SK-N-SH (cell line): ENCODE measurements around the gene PPP1R1B. TPM values are rescaled to one million over a fixed set of nuclear protein-coding genes. Genes with fewer than 3 reads are reported as not detected.

Source experiments
- CTCF ChIA-PET: fragments of 300-600, 350-600 bp; formaldehyde crosslinking; extraction: SDS; loops from one replicate; lab custom pipeline; 2021; lab: Yijun Ruan, JAX
- POLR2A ChIA-PET: fragments of 350-600 bp; sonication (Branson Sonifier 250); formaldehyde crosslinking; extraction: SDS; loops from one replicate; lab custom pipeline; 2020; ENCODE audit warnings: antibody characterized with exemption, inconsistent platforms; lab: Yijun Ruan, JAX
- DNase-seq: peaks from one replicate; pipeline ENCODE4 v3.0.0; 2012
- H2AFZ ChIP-seq: fragments of 200-600 bp; sonication (generic); 2 replicates; pipeline ENCODE4 v1.8.1; 2016; ENCODE audit warnings: antibody characterized with exemption, mild to moderate bottlenecking, low read depth
- H3F3A ChIP-seq: fragments of 200-600 bp; sonication (generic); replicated peaks from 2 replicates; pipeline ENCODE3; 2016; ENCODE audit warnings: antibody characterized with exemption, mild to moderate bottlenecking; ENCODE audit not compliant: insufficient read depth
- H3K27ac ChIP-seq, 2 experiments: fragments of 200-500 bp in 1 of 2; fragments of 200-600 bp in 1 of 2; sonication (Bioruptor generic) in 1 of 2; sonication (generic), shearing (Covaris generic) in 1 of 2; 2 replicates each; pipeline versions ENCODE4 v1.5.1 to v1.6.1; 2014 to 2016; ENCODE audit warnings: low read depth in 2 of 2, inconsistent platforms in 1 of 2, low read length in 1 of 2, mild to moderate bottlenecking in 1 of 2, mixed read lengths in 1 of 2
- H3K27me3 ChIP-seq: fragments of 200-600 bp; sonication (generic), shearing (Covaris generic); 2 replicates; pipeline ENCODE4 v1.6.1; 2016; ENCODE audit warnings: mixed run types; ENCODE audit not compliant: insufficient read depth
- H3K36me3 ChIP-seq, 2 experiments: fragments of 200-500 bp in 1 of 2; fragments of 200-600 bp in 1 of 2; sonication (Bioruptor generic) in 1 of 2; sonication (generic) in 1 of 2; replicated peaks in 1 of 2; 2 replicates each; pipeline versions ENCODE3 to v1.5.1; 2014 to 2016; ENCODE audit warnings: low read length in 1 of 2, mild to moderate bottlenecking in 1 of 2; ENCODE audit not compliant: insufficient read depth in 2 of 2, control insufficient read depth in 1 of 2
- H3K4me1 ChIP-seq, 2 experiments: fragments of 200-500 bp in 1 of 2; fragments of 200-600 bp in 1 of 2; sonication (Bioruptor generic) in 1 of 2; sonication (generic), shearing (Covaris generic) in 1 of 2; 2 replicates each; pipeline versions ENCODE4 v1.5.1 to v1.6.1; 2014 to 2016; ENCODE audit warnings: low read depth in 1 of 2, low read length in 1 of 2, mixed run types in 1 of 2; ENCODE audit not compliant: insufficient read depth in 2 of 2, control insufficient read depth in 1 of 2
- H3K4me2 ChIP-seq: fragments of 200-600 bp; sonication (generic), shearing (Covaris generic); 2 replicates; pipeline ENCODE4 v1.6.1; 2017; ENCODE audit warnings: mixed run types
- H3K4me3 ChIP-seq, 2 experiments: fragments of 200-500 bp in 1 of 2; fragments of 200-600 bp in 1 of 2; sonication (Bioruptor generic) in 1 of 2; sonication (generic), shearing (Covaris generic) in 1 of 2; 2 replicates each; pipeline versions ENCODE4 v1.5.1 to v1.8.1; 2014 to 2016; ENCODE audit warnings: low read depth in 2 of 2, inconsistent platforms in 1 of 2, low read length in 1 of 2, mild to moderate bottlenecking in 1 of 2, mixed read lengths in 1 of 2, moderate library complexity in 1 of 2
- H3K79me2 ChIP-seq: fragments of 200-600 bp; sonication (generic); 2 replicates; pipeline ENCODE4 v1.8.1; 2017; ENCODE audit warnings: mild to moderate bottlenecking; ENCODE audit not compliant: insufficient read depth
- H3K9ac ChIP-seq: fragments of 200-600 bp; sonication (generic); 2 replicates; pipeline ENCODE4 v1.6.1; 2017; ENCODE audit warnings: mixed run types
- H3K9me2 ChIP-seq: fragments of 200-600 bp; sonication (generic); 2 replicates; pipeline ENCODE4 v1.6.1; 2017; ENCODE audit warnings: mixed run types
- H3K9me3 ChIP-seq: fragments of 200-600 bp; sonication (generic); 2 replicates; pipeline ENCODE4 v1.6.1; 2017; ENCODE audit warnings: mixed run types, mild to moderate bottlenecking, moderate library complexity
- H4K20me1 ChIP-seq: fragments of 200-600 bp; sonication (generic); 2 replicates; pipeline ENCODE4 v1.6.1; 2017; ENCODE audit warnings: mild to moderate bottlenecking, mixed run types; ENCODE audit not compliant: insufficient read depth
- MEF2A ChIP-seq: IDR thresholded peaks from 2 replicates; pipeline ENCODE4 v1.4.0; 2012; ENCODE audit warnings: low read depth, borderline replicate concordance
- NFIC ChIP-seq: IDR thresholded peaks from 2 replicates; pipeline ENCODE4 v1.4.0; 2012; ENCODE audit warnings: borderline replicate concordance
- TAF1 ChIP-seq: IDR thresholded peaks from 2 replicates; pipeline ENCODE4 v1.6.1; 2012; ENCODE audit warnings: low read depth, mild to moderate bottlenecking, low read length, moderate library complexity, borderline replicate concordance
- YY1 ChIP-seq: IDR thresholded peaks from 2 replicates; pipeline ENCODE4 v1.4.0; 2012; ENCODE audit warnings: low read depth, mild to moderate bottlenecking
- WGBS: methylation state at CpG from one replicate; pipeline ENCODE4 v1.1.6; 2017; ENCODE audit warnings: low lambda C conversion rate; 5-methylcytosine and 5-hydroxymethylcytosine counted together
- polyA plus RNA-seq, 3 experiments: library from polyadenylated mRNA; depleted of rRNA; stranded (reverse); fragments of >200 nt; gene quantifications; 2 replicates each; pipeline ENCODE4 v1.2.3, GENCODE V29; 2012
- TF ChIP-seq, protein P1 (sequence below): IDR thresholded peaks from 2 replicates; pipeline ENCODE4 v1.4.0; 2012; ENCODE audit warnings: low read depth, borderline replicate concordance
- TF ChIP-seq, protein P2 (sequence below): fragments of 200-600 bp; sonication (generic); IDR thresholded peaks from 2 replicates; pipeline ENCODE4 v1.6.1; 2017; ENCODE audit warnings: antibody characterized with exemption, mild to moderate bottlenecking, moderate library complexity

Gene PPP1R1B
- polyA plus RNA-seq, 1 of the 3 experiments (the other 2 are of a cell fraction), result 0.07 TPM

DNA sequence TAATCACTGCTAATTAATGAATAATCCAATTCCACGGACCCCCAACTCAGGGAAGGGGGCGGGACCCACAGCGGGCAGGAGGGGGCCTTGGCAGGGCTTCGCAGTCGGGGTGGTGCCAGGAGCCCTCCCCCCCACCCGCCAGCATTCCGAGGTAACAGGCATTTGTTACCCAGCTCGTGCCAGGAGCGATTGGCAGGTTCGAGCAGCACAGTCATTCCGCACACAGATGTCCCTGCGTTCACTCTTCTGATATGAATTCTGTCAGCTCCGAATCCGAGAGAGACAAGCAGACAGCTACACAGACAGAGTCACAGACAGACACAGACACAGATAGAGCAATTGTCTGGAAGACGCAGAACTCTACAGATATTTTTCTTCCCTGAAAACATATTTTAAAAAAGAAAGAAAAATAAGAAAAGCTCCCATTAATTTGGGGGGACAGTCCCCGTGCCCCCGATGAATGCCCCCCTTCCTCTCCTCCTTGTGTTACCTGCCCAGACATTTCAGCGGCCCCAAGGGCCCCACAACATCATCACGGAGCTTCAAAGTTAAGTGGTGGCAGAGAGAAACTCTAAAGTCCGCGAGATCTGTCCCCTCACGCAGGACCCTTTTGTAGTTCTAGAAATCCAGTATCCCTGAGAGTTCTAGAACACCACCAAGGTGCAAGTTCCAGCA, 29.2 kb upstream of the PPP1R1B start:
- TF ChIP-seq YY1, result no peak
- TF ChIP-seq MEF2A, result no peak
- TF ChIP-seq, protein P1, sequence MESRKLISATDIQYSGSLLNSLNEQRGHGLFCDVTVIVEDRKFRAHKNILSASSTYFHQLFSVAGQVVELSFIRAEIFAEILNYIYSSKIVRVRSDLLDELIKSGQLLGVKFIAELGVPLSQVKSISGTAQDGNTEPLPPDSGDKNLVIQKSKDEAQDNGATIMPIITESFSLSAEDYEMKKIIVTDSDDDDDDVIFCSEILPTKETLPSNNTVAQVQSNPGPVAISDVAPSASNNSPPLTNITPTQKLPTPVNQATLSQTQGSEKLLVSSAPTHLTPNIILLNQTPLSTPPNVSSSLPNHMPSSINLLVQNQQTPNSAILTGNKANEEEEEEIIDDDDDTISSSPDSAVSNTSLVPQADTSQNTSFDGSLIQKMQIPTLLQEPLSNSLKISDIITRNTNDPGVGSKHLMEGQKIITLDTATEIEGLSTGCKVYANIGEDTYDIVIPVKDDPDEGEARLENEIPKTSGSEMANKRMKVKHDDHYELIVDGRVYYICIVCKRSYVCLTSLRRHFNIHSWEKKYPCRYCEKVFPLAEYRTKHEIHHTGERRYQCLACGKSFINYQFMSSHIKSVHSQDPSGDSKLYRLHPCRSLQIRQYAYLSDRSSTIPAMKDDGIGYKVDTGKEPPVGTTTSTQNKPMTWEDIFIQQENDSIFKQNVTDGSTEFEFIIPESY, result no peak
- Histone ChIP-seq H3K36me3 (no peaks in the 10 kb centered on the region), H3K9me3 (no peaks in the 10 kb centered on the region), H3K4me3 (no peak overlapping the region), H2AFZ (no peak overlapping the region), H3K27ac (no peak overlapping the region), H3K79me2 (no peaks in the 10 kb centered on the region), H3K4me1 (peaks cover 7 to 32% of the 10 kb centered on the region in 2 experiments), H3K9ac (no peak overlapping the region), H3K9me2 (no peaks in the 10 kb centered on the region), H3K4me2 (no peak overlapping the region), H4K20me1 (peaks cover 13% of the 10 kb centered on the region; the same call in 1 of the 2 replicates), H3F3A (no peaks in the 10 kb centered on the region), H3K27me3 (peaks cover 79% of the 10 kb centered on the region)
- POLR2A ChIA-PET, result no interaction called here
- CTCF ChIA-PET, result interaction anchor here (0.8 to 17.5 kb wide), 8 partner anchors 9 to 353 kb away, joined by 3 to 285 read pairs (median 8); partner anchors contain the start of gene PPP1R1B
- WGBS, result 8% methylated on average over 20 of the region's 22 CpGs
- peak; percentile 71 for DNase-seq

DNA sequence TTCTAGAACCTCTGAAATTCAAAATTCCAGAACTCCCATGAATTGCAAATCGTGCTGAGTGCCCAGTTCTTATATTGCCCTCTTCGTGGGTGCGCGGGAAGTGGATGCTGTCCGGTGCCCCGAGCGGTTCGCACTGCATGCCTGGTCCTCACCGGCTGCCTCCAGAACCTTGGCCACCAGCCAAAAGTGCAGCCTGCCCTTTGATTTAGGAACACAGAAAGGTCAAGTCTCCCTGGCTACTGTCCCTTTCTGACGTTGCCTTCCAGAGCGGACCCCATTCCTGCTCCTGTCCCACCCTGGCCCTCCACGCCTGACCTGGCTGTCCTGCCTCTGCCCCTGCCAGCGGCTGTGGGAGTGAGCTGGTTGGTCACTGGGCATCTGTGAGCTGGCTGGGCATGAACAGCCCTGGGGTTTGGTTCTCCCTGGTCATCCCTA, 28.7 kb upstream of the PPP1R1B start:
- H3K9ac ChIP-seq, result no peak overlapping the region
- peaks cover 13% of the 10 kb centered on the region; the same call in 1 of the 2 replicates for H4K20me1 ChIP-seq
- DNase-seq, result peak; percentile 74
- H3K27me3 ChIP-seq, result peaks cover 84% of the 10 kb centered on the region
- H3K4me1 ChIP-seq, result peaks cover 7 to 32% of the 10 kb centered on the region in 2 experiments
- no peak overlapping the region for H3K4me3 ChIP-seq
- H2AFZ ChIP-seq, result no peak overlapping the region
- ChIA-PET POLR2A (no interaction called here), CTCF (interaction anchor here (0.6 to 17.5 kb wide), 9 partner anchors 8 to 353 kb away, joined by 3 to 285 read pairs (median 3); partner anchors contain the start of gene PPP1R1B)
- H3K9me3 ChIP-seq, result no peaks in the 10 kb centered on the region
- TF ChIP-seq TAF1 (no peak), NFIC (peak; percentile 29; the same call in 1 of the 2 replicates)
- TF ChIP-seq, protein P2, sequence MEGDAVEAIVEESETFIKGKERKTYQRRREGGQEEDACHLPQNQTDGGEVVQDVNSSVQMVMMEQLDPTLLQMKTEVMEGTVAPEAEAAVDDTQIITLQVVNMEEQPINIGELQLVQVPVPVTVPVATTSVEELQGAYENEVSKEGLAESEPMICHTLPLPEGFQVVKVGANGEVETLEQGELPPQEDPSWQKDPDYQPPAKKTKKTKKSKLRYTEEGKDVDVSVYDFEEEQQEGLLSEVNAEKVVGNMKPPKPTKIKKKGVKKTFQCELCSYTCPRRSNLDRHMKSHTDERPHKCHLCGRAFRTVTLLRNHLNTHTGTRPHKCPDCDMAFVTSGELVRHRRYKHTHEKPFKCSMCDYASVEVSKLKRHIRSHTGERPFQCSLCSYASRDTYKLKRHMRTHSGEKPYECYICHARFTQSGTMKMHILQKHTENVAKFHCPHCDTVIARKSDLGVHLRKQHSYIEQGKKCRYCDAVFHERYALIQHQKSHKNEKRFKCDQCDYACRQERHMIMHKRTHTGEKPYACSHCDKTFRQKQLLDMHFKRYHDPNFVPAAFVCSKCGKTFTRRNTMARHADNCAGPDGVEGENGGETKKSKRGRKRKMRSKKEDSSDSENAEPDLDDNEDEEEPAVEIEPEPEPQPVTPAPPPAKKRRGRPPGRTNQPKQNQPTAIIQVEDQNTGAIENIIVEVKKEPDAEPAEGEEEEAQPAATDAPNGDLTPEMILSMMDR, result no peak
- WGBS, result 9% methylated on average over 7 of the region's 13 CpGs
- H3K79me2 ChIP-seq, result no peaks in the 10 kb centered on the region
- H3F3A ChIP-seq, result no peaks in the 10 kb centered on the region
- no peaks in the 10 kb centered on the region for H3K36me3 ChIP-seq
- H3K4me2 ChIP-seq, result no peak overlapping the region
- H3K27ac ChIP-seq, result no peak overlapping the region
- no peaks in the 10 kb centered on the region for H3K9me2 ChIP-seq
